ENCODE measurements around the gene NOS1AP. TPM values are rescaled to one million over a fixed set of nuclear protein-coding genes. Genes with fewer than 3 reads are reported as not detected.

NOS1AP gene
- polyA plus RNA-seq, 1 of the 3 experiments (the other 2 are of a cell fraction): 0.03 TPM

DNA sequence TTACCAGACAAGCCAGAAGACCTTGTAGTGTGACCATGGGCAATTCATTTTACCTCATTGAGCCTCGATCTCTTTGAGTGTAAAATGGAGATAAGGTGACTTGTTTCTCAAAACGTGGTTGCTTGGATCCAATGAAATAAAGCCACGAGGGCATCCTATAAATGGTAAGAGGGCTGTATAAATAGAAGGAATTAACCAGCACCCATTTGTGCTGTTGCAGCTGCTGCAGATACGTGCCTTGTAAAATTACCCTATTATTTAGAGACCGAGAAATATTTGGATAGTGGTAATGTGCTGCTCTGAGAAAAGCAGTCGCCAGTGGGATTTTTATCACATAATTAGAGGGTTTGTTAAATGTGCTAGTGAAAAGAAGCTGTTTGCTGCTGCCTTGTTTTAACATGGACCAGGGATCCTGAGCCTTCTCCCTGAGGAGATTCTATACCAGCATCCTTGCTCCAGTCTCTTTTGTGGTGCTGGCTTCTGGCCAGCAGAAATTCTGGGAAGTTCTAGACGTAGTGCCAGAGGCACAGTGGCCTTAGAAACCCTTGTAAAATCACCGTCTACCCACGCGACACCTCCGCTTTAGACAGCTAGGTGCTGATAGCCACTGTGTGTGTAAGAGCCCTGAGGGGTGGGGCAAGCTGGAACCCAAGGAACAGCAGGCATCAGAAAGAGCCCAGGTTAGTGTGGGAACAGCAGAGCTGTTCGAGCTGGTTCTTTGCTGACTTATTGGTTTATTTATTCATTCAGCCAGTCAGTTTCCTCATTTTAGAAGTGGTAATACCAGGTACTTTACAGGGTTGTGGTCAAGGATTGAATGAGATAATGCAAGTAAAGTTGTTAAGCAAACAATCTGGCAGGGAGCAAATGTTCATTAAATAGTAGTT is 137.5 kb downstream of the NOS1AP start (continued):
- TF ChIP-seq, protein P1, sequence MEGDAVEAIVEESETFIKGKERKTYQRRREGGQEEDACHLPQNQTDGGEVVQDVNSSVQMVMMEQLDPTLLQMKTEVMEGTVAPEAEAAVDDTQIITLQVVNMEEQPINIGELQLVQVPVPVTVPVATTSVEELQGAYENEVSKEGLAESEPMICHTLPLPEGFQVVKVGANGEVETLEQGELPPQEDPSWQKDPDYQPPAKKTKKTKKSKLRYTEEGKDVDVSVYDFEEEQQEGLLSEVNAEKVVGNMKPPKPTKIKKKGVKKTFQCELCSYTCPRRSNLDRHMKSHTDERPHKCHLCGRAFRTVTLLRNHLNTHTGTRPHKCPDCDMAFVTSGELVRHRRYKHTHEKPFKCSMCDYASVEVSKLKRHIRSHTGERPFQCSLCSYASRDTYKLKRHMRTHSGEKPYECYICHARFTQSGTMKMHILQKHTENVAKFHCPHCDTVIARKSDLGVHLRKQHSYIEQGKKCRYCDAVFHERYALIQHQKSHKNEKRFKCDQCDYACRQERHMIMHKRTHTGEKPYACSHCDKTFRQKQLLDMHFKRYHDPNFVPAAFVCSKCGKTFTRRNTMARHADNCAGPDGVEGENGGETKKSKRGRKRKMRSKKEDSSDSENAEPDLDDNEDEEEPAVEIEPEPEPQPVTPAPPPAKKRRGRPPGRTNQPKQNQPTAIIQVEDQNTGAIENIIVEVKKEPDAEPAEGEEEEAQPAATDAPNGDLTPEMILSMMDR (IDR thresholded peaks at IDR 0.05): no peak
- TF ChIP-seq, protein P2, sequence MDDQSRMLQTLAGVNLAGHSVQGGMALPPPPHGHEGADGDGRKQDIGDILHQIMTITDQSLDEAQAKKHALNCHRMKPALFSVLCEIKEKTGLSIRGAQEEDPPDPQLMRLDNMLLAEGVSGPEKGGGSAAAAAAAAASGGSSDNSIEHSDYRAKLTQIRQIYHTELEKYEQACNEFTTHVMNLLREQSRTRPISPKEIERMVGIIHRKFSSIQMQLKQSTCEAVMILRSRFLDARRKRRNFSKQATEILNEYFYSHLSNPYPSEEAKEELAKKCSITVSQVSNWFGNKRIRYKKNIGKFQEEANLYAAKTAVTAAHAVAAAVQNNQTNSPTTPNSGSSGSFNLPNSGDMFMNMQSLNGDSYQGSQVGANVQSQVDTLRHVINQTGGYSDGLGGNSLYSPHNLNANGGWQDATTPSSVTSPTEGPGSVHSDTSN (IDR thresholded peaks at IDR 0.05): no peak
- no peak for TF ChIP-seq SIN3A (IDR thresholded peaks at IDR 0.05; ENCODE audit: borderline replicate concordance, low read depth, low read length)
- TF ChIP-seq ELF1 (IDR thresholded peaks at IDR 0.05): no peak
- TF ChIP-seq, protein P3, sequence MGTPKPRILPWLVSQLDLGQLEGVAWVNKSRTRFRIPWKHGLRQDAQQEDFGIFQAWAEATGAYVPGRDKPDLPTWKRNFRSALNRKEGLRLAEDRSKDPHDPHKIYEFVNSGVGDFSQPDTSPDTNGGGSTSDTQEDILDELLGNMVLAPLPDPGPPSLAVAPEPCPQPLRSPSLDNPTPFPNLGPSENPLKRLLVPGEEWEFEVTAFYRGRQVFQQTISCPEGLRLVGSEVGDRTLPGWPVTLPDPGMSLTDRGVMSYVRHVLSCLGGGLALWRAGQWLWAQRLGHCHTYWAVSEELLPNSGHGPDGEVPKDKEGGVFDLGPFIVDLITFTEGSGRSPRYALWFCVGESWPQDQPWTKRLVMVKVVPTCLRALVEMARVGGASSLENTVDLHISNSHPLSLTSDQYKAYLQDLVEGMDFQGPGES (IDR thresholded peaks at IDR 0.05; ENCODE audit: low read depth, low read length): no peak
- TF ChIP-seq RAD21 (IDR thresholded peaks at IDR 0.05; ENCODE audit: low read length): no peak
- no peak for TF ChIP-seq NFIC (IDR thresholded peaks at IDR 0.05; ENCODE audit: borderline replicate concordance)
- no peak for TF ChIP-seq JUND (IDR thresholded peaks at IDR 0.05)
- no peak for TF ChIP-seq CHD2 (IDR thresholded peaks at IDR 0.05; ENCODE audit: low read length, partially characterized antibody)

DNA sequence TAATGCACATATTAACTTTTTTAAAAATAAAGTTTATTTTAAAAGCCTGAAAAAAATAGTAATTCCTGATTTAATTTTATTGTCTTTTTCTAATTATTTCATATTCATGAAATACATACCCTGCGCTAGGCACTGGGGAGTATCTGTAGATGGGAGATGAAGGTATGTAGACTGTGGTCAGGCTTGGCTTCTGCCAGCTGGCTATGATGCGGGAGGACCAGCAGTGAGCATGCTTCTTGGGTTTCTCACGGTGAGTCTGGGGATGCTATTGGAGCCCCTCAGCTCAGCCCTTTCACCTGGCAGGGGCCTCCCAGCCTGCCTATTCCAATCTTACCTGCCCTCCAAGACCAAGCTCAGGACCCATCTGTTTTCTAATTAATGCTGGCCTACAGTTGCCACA is 138.4 kb downstream of the NOS1AP start:
- no peaks in the 10 kb centered on the region for H3K27me3 ChIP-seq (ENCODE audit: insufficient read depth)
- H3K36me3 ChIP-seq (replicated peaks in 1 of 2; ENCODE audit: control insufficient read depth in 1 of 2, insufficient read depth in 2 of 2, low read length in 1 of 2): no peaks in the 10 kb centered on the region
- WGBS (ENCODE audit: low lambda C conversion rate): 58% methylated on average over 3 of the region's 3 CpGs
- CTCF ChIA-PET: no interaction called here
- H3K9ac ChIP-seq: no peak overlapping the region
- POLR2A ChIA-PET: no interaction called here
- no peaks in the 10 kb centered on the region for H3K9me3 ChIP-seq
- H3K27ac ChIP-seq (ENCODE audit: low read depth in 2 of 2, low read length in 1 of 2): no peak overlapping the region
- H3F3A ChIP-seq (replicated peaks; ENCODE audit: insufficient read depth): no peaks in the 10 kb centered on the region
- no peaks in the 10 kb centered on the region for H3K79me2 ChIP-seq (ENCODE audit: insufficient read depth)
- H3K9me2 ChIP-seq: no peaks in the 10 kb centered on the region
- DNase-seq: no peak
- peaks cover 0 to 5% of the 10 kb centered on the region in 2 experiments; a peak in 2 of 4 replicates for H3K4me1 ChIP-seq (ENCODE audit: control insufficient read depth in 1 of 2, insufficient read depth in 2 of 2, low read depth in 1 of 2, low read length in 1 of 2)
- TF ChIP-seq RAD21 (IDR thresholded peaks at IDR 0.05; ENCODE audit: low read length) (no peak), SMC3 (IDR thresholded peaks at IDR 0.05; ENCODE audit: low read depth, low read length) (no peak), CHD2 (IDR thresholded peaks at IDR 0.05; ENCODE audit: low read length, partially characterized antibody) (no peak), SIN3A (IDR thresholded peaks at IDR 0.05; ENCODE audit: borderline replicate concordance, low read depth, low read length) (no peak), JUND (IDR thresholded peaks at IDR 0.05) (no peak)
- no peak overlapping the region for H3K4me3 ChIP-seq (ENCODE audit: low read depth in 2 of 2, low read length in 1 of 2)
- H3K4me2 ChIP-seq: no peak overlapping the region
- no peaks in the 10 kb centered on the region for H4K20me1 ChIP-seq (ENCODE audit: insufficient read depth)
- no peak overlapping the region for H2AFZ ChIP-seq (ENCODE audit: low read depth)

Measured in SK-N-SH (cell line).